ENCODE data around the gene DSCAML1. TPM values are rescaled to one million over a fixed set of nuclear protein-coding genes. Genes with fewer than 3 reads are reported as not detected.

Gene DSCAML1
- total and polyA plus RNA-seq, 2 of the 8 experiments (the other 6 are each of a cell fraction or from before 2014, with no cell fraction given): 0.19 to 0.24 TPM

- Histone ChIP-seq H3K23ac (ENCODE audit: insufficient read length) (no peak overlapping the region), H3K4me2 (ENCODE audit: insufficient read depth in 1 of 2, low read depth in 2 of 2, low read length in 2 of 2) (no peak overlapping the region), H4K8ac (ENCODE audit: extremely low read depth, insufficient read depth, low read length) (0 out of 2 replicates have a peak overlapping the region, but pooled peaks have one; percentile 12), H3K4me1 (replicated peaks in 1 of 4; ENCODE audit: control insufficient read depth in 3 of 4, insufficient read depth in 4 of 4, low read length in 3 of 4) (peaks cover 0 to 3% (median 0%) of the 10 kb centered on the region in 4 experiments; a peak in 2 of 7 replicates), H3K18ac (ENCODE audit: extremely low read depth, low read length) (no peak overlapping the region), H3K9ac (replicated peaks in 1 of 4; ENCODE audit: extremely low read depth in 1 of 4, low read depth in 3 of 4, low read length in 3 of 4) (no peak overlapping the region), H4K20me1 (replicated peaks in 1 of 2; ENCODE audit: control insufficient read depth in 1 of 2, insufficient read depth in 2 of 2, low read length in 2 of 2) (no peaks in the 10 kb centered on the region), H3K9me3 (ENCODE audit: insufficient read depth in 2 of 2, low read depth in 1 of 2, low read length in 1 of 2) (no peaks in the 10 kb centered on the region), H3K36me3 (ENCODE audit: control insufficient read depth in 2 of 4, insufficient read depth in 4 of 4, low read length in 3 of 4) (no peaks in the 10 kb centered on the region), H3K4me3 (ENCODE audit: extremely low read depth in 1 of 4, insufficient read depth in 2 of 4, low read depth in 3 of 4, low read length in 4 of 4) (no peak overlapping the region), H2BK15ac (ENCODE audit: low read length) (no peak overlapping the region), H4K5ac (ENCODE audit: insufficient read length, low read depth, low read length) (no peak overlapping the region), H3K56ac (replicated peaks; ENCODE audit: insufficient read length, low read depth, low read length) (no peak overlapping the region), H2AFZ (ENCODE audit: low read length) (no peak overlapping the region), H3K14ac (ENCODE audit: insufficient read length) (no peak overlapping the region), H2BK12ac (ENCODE audit: low read depth, low read length) (no peak overlapping the region), H3K4ac (replicated peaks; ENCODE audit: insufficient read length, low read depth, low read length) (no peak overlapping the region), H3K23me2 (ENCODE audit: low read depth, low read length) (no peaks in the 10 kb centered on the region), H3K27me3 (replicated peaks in 1 of 4; ENCODE audit: control insufficient read depth in 3 of 4, extremely low read depth in 1 of 4, insufficient read depth in 3 of 4, low read length in 3 of 4) (no peaks in the 10 kb centered on the region), H3K27ac (ENCODE audit: low read depth, low read length) (no peak overlapping the region), H2BK20ac (ENCODE audit: low read length) (no peak overlapping the region), H3K79me2 (ENCODE audit: control insufficient read depth in 1 of 2, insufficient read depth in 2 of 2, low read length in 2 of 2) (no peaks in the 10 kb centered on the region), H2BK5ac (ENCODE audit: low read depth, low read length) (no peak overlapping the region), H2BK120ac (replicated peaks; ENCODE audit: low read depth, low read length) (no peak overlapping the region), H2AK5ac (ENCODE audit: low read depth, low read length) (no peak overlapping the region), H3K79me1 (ENCODE audit: low read depth, low read length) (no peaks in the 10 kb centered on the region), H4K91ac (replicated peaks; ENCODE audit: insufficient read length, low read length) (no peak overlapping the region)
- WGBS, 2 experiments (ENCODE audit: extremely low coverage in 1 of 2, insufficient coverage in 1 of 2, insufficient read length in 1 of 2, insufficient replicate concordance in 2 of 2, low coverage in 1 of 2, low lambda C conversion rate in 2 of 2, missing lambda C conversion rate in 1 of 2): 88% methylated on average over 21 of the region's 21 CpGs; no CpG with 5 or more reads in 1 of the 2 experiments
- FAIRE-seq: no peak
- CTCF ChIA-PET (ENCODE audit: partially characterized antibody): interaction anchor here (0.6 to 3.3 kb wide), 9 partner anchors 9 to 296 kb away, joined by 3 to 14 read pairs (median 4); no protein-coding TSS in a partner anchor
- POLR2A ChIA-PET (ENCODE audit: partially characterized antibody): interaction anchor here (0.6 kb wide), 1 partner anchor 347 kb away, joined by 3 read pairs; no protein-coding TSS in a partner anchor
- no peak for DNase-seq (ENCODE audit: low read depth in 1 of 2, low spot score in 2 of 2)
- TF ChIP-seq E2F6 (IDR thresholded peaks at IDR 0.05) (no peak), CBX5 (IDR thresholded peaks at IDR 0.05; ENCODE audit: low read depth, low read length) (no peak), NANOG (IDR thresholded peaks at IDR 0.05; ENCODE audit: insufficient read depth, low read depth, low read length, poor library complexity, severe bottlenecking) (no peak), CBX8 (IDR thresholded peaks at IDR 0.05; ENCODE audit: borderline replicate concordance, low read depth, low read length) (no peak), KDM4A (IDR thresholded peaks at IDR 0.05; ENCODE audit: low read depth, low read length, severe bottlenecking) (no peak)
These were observed 276.1 kb downstream of the DSCAML1 start for GRCh38 chr11:117520966-117521365.

Measured in H1 (cell line).